Hematopoietic multipotent progenitor cell treated with erythropoietin and hydrocortisone succinate and interleukin-3 and kit ligand, for 4 days (in vitro differentiated cells): Measurements from ENCODE around the gene EPHA1.
"Not testable (repeated sequence)": the region's sequence is repeated elsewhere in the genome, so short reads cannot be mapped to it uniquely, and the experiment has no call there.

Experiments
- DNase-seq: peaks from one replicate; pipeline ENCODE4 v3.0.0-alpha.2; 2015

Gene EPHA1

GRCh38 chr7:143429770-143430698 lies 21.4 kb upstream of the EPHA1 start:
- DNase-seq, result no peak

- DNase-seq, result peak; percentile 34
These were observed 18.0 kb upstream of the EPHA1 start for GRCh38 chr7:143426479-143427142.

- DNase-seq, result not testable (repeated sequence)
These were observed 15.8 kb upstream of the EPHA1 start for GRCh38 chr7:143424476-143424875.

GRCh38 chr7:143422033-143422432 lies 13.4 kb upstream of the EPHA1 start:
- DNase-seq, result no peak

DNA sequence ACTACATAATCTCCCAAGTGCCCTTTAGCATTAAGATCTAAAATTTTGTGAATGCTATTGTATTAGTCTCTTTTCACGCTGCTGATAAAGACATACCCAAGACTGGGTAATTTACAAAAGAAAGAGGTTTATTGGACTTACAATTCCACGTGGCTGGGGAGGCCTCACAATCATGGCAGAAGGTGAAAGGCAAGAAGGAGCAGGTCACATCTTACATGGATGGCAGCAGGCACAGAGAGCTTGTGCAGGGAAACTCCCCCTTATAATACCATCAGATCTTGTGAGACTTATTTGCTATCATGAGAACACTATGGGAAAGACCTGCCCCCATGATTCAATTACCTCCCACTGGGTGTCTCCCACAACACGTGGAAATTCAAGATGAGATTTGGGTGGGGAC lies 12.0 kb upstream of the EPHA1 start:
- not testable (repeated sequence) for DNase-seq

DNA sequence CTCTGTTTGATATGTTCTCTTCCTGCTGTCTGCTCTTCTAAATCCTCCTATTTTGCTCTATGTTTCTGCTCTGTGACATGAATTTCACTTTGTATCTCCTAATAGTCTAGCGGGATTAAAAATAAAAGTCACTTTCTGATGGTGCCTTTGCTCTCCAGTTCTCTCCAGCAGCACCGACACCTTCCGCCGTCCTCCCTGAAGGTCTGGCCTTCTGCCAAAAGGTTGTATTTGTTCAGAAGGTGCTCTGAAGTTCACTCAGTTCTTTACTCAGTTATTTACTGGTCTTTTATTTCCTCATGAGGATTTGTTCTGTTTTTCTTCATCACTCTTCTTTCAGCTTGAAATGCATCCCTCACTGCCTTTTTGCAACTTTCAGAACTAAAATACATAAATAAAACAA lies 11.2 kb upstream of the EPHA1 start:
- DNase-seq, result no peak

DNA sequence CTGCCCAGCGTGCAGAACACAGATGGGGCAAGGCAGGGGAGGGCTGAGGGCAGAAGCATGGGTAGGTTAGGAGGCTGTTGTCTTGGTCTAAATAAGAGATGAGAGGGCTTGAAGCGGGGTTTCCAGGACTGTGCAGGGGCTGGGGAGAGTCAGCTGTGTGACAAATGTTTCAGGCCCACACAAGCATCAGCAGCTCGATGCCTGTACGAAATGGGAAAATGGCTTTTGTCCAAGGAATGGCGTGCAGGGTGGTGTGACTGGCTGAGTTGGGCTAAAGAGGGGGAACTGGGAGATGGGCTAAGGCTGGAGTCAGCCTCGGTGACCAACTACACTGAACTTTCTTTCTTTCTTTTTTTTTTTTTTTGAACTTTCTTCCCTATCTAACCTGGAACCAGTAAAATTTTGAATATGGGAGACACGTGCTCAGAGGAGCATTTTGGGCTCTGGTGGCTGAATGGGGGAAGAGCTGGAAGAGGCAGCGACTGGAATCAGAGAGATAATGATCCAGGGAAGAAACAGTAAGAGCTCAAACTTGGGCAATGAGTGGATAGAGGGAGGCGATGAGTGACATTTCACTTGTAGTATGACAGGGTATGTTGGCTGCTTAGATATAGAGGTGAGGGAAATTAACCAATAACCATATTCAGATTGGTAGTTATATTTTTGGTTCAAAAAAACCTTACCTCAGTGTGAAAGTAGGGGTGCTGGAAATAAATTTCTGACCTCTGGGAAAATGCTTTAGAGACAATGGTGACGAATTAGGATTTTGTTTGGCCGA lies 10.2 kb upstream of the EPHA1 start:
- DNase-seq, result no peak

- no peak for DNase-seq
These were observed 9.2 kb upstream of the EPHA1 start for GRCh38 chr7:143417734-143418383.

GRCh38 chr7:143416565-143417149 lies 8.0 kb upstream of the EPHA1 start:
- peak; percentile 82 for DNase-seq

- no peak for DNase-seq
These were observed 7.2 kb upstream of the EPHA1 start for GRCh38 chr7:143415742-143416397.

DNA sequence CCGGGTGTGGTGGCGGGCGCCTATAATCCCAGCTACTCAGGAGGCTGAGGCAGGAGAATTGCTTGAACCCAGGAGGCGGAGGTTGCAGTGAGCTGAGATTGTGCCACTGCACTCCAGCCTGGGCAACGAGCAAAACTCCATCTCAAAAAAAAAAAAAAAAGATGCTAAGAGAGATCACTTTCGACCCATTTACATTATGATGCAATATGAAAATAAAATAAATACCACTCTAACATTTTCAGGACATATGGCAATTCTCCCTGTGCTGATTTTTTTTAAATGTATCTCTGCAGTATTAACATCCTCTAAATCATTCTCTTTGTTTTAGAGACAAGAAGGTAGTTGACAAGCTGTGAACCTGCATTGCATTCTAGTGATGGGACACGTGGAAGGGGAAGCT lies 6.6 kb upstream of the EPHA1 start:
- DNase-seq, result not testable (repeated sequence)

GRCh38 chr7:143413123-143413522 lies 4.5 kb upstream of the EPHA1 start:
- no peak for DNase-seq

- no peak for DNase-seq
These were observed 3.5 kb upstream of the EPHA1 start for GRCh38 chr7:143411976-143412708.

DNA sequence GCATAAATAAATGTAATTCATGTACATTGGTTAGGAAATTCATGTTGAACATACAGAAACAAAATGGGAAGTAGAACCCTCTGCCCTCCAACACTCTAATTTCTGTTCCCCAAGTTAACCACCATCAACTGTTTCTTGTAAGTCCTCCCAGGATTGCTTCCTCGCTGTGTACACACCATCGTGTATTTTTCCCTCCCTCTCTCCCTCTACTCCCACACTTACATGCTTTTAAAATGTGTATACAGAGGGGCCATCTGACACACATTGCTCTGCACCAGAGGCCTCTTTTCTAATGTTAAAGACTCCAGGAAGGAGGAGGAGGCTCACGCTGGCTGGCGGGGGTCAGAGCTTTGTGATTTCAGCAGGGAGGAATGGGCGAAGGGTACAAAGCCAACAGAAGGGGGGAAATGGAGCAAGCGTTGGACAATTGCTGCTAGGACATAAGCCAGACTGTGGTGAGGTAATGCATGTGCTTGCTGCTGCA lies 1.9 kb upstream of the EPHA1 start:
- peak; percentile 52 for DNase-seq

- DNase-seq, result no peak
These were observed 387 bp downstream of the EPHA1 start for GRCh38 chr7:143408252-143408685.

GRCh38 chr7:143407287-143408251 lies 1.1 kb downstream of the EPHA1 start:
- no peak for DNase-seq

- no peak for DNase-seq
These were observed 2.7 kb downstream of the EPHA1 start for GRCh38 chr7:143406002-143406357.

DNA sequence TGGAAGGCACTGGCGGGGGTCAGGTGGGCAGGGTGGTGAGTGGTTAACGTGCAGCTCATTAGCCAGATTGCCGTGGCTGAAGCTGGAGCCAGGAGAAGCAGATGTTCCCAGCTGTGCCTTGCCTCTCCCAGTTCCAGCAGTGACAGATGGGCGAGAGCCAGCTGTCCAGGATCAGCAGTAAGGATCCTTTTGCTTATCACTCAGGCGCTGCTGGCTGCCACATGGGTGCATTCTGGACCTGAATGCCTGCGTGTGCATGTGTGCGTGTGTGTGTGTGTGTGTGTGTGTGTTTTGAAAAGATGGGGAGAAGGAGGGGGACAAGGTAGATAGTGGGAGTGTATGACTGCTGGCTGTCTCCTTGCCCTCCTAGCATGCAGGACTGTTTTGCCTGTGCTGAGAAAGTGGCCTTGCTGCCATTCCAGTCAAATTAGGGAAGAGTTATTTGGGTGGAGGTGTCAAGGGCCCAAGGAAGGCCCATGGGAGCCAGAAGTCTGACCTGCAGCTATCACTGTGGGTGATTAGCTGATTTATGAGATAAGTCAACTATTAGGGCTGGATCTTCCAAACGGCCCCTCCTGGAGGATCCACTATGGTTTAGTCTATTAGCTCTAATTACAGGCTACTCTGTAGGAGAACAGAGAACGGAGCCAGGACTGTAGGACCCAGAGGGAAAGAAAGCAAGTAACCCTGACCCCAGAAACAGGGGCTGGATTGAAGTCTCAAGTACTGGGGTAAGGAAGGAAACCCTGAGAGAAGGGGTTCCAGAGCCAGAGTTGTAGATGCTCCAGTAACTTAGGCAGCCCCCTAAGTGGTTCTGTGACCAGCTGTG lies 3.3 kb downstream of the EPHA1 start:
- no peak for DNase-seq

DNA sequence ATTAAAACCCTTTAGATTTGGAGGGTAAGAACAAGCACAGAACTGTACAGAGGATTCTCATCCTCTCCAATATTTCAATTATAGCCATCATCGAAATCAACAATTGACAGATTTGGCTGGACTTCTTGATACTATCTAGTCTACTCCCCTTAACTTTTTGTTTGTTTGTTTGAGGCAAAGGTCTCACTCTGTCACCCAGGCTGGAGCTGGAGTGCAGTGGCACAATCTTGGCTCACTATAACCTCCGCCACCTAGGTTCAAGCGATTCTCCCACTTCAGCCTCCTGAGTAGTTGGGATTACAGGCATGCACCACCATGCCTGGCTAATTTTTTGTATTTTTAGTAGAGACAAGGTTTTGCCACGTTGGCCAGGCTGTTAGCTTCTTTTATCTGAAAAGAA lies 6.4 kb downstream of the EPHA1 start:
- not testable (repeated sequence) for DNase-seq
